HL-60/S4 (cell line): Measurements from ENCODE around the gene COX6A2.

Source experiments
- in situ Hi-C: fragments of 300-500 bp; cut with MboI; formaldehyde crosslinking; loops from 2 replicates; pipeline ENCODE4 v1.14.3; 2022; ENCODE audit warnings: low sequenced_read_pairs

The COX6A2 gene

DNA sequence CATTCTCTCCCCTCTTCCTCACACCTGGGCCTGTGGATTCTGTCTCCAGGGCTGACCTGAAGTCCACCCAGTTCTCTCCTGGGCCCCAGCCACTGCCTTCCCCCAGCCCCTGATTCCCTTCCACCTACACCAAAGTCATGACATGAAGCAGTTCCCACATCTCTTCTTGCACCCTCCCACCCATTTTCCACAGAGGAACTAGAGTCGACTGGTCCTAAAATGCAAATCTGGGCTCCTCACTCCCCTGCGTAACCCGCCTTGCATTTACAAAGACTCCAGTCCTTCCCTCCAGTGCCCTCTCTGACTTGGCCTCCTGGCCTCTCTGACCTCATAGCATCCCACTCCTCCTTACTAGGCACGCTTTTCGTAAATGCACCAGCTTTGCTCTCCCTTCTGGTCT is 14.8 kb downstream of the COX6A2 start:
- in situ Hi-C loops = no loop called here

DNA sequence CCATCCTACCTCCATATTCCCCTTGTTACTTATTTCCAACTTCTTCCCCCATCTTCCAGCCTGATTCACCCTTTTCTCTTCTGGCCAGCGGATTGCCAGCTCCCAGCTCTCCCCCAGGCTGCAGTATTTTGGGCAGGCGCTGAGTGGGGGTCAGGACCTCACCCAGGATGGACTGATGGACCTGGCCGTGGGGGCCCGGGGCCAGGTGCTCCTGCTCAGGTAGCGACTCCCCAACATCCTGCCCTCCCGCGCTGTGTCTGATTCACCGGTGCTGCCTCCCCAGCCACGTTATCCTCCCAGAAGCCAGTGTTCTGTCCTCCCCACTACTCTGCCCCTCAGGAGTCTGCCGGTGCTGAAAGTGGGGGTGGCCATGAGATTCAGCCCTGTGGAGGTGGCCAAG is 15.4 kb downstream of the COX6A2 start:
- in situ Hi-C loops = no loop called here

DNA sequence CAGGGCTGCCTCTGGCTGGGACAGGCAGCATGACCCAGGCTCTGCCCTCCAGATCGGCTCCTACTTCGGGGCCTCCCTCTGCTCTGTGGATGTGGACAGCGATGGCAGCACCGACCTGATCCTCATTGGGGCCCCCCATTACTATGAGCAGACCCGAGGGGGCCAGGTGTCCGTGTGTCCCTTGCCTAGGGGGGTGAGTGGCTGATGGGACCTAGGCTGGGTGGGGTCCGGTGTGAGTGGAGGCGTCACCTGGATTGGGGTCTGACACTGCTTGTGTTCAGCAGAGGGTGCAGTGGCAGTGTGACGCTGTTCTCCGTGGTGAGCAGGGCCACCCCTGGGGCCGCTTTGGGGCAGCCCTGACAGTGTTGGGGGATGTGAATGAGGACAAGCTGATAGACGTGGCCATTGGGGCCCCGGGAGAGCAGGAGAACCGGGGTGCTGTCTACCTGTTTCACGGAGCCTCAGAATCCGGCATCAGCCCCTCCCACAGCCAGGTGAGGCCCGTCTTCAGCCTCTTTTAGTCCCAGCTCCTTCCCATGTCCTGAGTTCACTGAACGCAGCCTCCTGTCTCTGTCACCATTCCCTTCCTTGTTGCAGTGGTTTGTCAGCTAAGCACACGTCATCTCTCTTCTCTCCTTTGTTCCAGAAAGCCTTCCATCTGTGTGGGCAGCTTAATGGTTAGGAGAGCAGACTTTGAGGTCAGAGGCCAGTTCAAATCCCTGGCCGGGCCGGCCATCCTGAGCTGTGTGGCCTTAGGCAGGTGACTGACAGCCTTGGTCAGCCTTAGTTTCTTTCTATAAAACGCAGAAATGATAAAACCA is 16.9 kb downstream of the COX6A2 start:
- in situ Hi-C loops = no loop called here

GRCh38 chr16:31410082-31410481 is 18.1 kb downstream of the COX6A2 start:
- in situ Hi-C loops = no loop called here

DNA sequence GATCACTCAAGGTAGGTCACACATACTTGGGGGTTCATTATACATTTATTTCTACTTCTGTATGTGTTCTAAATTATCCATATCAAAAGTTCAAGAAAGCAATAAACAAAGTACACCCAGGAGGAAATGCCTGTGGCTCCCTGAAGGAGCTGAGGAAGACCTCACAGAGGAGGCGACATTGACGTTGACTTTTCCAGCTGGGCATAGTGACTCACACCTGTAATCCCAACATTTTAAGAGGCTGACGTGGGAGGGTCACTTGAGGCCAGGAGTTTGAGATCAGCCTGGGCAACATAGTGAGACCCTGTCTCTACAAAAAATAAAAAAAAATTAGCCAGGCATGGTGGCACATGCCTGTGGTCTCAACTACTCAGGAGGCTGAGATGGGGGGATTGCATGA is 18.7 kb downstream of the COX6A2 start:
- in situ Hi-C loops = no loop called here

GRCh38 chr16:31407406-31407805 is 20.8 kb downstream of the COX6A2 start:
- in situ Hi-C loops = no loop called here

DNA sequence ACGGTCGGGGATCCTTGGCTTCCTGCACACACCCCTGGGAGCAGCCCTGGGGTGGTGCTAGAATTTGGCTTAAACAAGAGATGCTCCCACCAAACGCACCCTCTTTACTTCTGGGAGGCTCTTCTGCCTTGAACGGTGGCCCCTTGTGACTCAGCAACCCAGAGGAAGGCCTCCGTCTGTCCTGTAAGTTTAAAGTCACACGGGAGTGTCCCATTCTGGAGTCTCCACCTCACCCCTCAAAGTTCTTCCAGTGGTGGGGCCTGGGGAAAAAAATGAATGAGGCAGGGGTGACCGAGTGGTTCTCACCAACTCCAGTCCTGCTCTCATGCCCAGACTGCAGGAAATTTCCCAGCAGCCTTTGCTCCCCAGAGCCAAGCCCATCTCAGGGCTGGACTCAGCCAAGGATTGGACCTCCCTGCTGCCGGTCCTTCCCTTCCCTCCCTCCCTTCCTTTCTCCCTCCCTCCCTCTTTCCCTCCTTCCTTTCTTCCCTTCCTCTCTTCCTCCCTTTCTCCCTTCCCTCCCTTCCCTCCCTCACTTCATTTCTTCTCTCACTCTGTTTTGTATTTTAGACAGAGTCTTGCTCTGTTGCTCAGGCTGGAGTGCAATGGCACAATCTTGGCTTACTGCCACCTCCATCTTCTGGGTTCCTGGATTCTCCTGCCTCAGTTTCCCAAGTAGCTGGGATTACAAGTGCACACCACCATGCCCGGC is 23.7 kb downstream of the COX6A2 start:
- in situ Hi-C loops = no loop called here

GRCh38 chr16:31403590-31404352 is 24.4 kb downstream of the COX6A2 start:
- in situ Hi-C loops = no loop called here

DNA sequence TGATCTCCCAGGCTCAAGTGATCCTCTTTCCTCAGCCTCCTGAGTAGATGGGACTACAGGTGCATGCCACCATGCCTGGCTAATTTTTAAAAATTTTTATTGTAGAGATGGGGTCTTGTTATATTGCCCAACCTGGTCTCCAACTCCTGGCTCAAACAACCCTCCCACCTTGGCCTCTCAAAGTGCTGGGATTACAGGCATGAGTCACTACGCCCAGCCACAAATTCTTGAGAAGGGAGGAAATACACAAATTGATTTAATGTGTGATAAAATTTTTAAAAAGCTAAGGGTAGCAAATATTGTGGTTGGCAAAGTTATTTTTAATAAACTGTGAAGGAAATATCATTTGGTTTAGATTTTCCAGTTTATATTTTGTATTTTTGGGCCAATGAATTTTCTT is 25.5 kb downstream of the COX6A2 start:
- in situ Hi-C loops = no loop called here

DNA sequence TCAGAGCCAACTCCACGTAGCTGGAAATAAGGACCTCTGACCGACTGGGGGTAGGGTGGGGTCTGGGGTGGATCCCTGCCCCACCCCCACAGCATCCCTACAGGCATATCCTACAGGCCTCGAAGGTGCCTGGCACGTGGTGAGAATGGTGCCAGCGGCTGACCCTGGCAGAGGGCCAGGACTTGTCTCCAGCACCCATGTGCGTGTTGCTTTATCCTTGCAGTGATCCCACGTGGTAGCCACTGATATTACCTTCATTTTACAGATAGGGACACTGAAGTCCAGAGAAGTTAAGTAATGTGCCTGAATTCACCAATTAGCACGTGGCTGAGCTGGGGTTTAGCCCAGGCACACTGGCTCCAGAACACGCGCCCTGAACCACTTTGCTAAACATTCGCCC is 26.7 kb downstream of the COX6A2 start:
- in situ Hi-C loops = no loop called here

DNA sequence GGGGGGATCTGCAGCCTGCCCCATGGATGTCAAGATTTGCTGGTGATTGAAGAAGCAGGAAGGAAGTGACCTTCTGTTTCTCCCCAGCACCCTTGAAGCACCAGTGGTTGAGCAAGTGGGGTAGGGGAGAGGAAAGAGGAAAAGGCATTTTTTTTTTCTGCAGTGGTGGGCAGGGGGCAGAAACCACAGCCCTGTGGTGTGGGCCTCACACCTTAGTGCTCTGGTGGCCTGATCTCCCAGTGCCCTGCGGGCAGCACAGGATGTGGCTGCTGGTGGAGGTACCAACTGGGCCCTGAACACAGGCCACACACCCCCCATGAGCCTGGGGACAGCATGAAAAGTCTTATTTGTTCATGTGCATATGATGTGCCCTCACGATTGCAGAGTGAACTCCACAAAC is 28.0 kb downstream of the COX6A2 start:
- in situ Hi-C loops = no loop called here

DNA sequence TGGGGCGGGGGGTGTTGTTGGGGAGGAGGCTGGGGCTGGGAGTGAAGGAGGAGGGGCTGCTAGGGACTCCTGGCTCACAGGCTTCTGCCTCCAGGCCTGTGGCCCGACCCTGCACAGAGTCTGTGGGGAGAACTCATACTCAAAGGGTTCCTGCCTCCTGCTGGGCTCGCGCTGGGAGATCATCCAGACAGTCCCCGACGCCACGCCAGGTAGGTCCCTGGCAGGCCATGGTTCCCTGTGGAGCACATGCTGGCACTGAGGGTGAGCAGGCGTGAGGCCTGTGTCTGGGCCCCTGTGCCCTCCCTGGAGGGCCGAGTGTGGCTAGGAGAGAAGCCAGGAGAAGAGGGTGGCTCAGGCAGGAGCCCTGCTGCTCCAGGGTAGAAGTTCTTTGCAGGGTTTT is 30.5 kb downstream of the COX6A2 start:
- in situ Hi-C loops = no loop called here

GRCh38 chr16:31397096-31397660 is 31.0 kb downstream of the COX6A2 start:
- in situ Hi-C loops = no loop called here

DNA sequence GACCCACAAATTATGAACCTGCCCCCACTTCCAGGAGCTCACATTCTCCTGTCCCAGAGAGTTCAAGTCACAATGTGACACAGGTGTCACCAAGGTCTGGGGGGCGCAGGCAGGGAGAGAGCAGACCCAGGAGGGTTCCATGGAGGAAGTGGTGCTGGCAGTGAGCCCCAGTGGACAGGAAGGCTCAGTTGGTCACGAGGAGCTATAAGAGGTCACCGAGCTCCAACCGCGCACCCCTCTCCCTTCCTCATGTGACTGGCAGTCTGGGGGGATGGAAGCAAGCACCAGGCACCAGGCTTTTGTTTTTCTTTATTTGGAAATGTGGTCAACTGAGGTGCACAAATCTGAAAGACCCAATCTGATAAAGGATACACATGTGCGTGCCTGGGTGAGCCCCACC is 32.5 kb downstream of the COX6A2 start:
- in situ Hi-C loops = no loop called here

- in situ Hi-C loops = no loop called here
Observed at GRCh38 chr16:31393056-31393455, 35.1 kb downstream of the COX6A2 start, which contains the start of gene ITGAD. Gene ITGAD, plus strand, starts transcription at chr16:31393335. Its CDS starts 26 bp downstream, at chr16:31393361.

DNA sequence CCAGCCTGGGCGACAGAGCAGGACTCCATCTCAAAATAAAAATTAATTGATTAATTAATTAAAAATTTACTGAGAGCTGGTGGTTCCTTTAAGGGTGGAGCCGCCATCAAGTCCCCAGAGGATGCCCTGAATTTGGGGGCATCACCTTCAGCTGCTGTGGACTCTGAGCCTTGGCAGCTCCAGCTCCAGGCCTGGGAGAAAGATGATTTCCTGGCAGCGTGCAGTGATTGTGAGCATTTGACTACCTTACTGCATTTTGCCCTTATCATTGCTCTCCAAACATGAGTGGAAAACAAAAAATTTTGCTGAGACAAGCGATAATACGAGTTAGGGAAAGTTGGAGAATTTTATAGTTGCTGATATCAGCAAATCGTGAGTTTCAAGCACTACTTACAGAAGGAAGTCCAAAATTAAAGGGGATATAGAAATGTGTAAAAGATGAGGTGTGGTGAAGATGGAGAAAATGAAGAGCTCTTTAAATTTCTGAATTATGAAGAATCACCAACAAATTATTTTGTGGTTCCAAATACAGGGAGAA is 37.6 kb downstream of the COX6A2 start:
- in situ Hi-C loops = no loop called here

- in situ Hi-C loops = loop anchor here (10.0 kb wide), 2 partner anchors 64 to 184 kb away; partner anchors contain the start of gene PYCARD
Observed at GRCh38 chr16:31388535-31388934, 39.6 kb downstream of the COX6A2 start.

- in situ Hi-C loops = loop anchor here (10.0 kb wide), 2 partner anchors 62 to 182 kb away; partner anchors contain the start of gene PYCARD
Observed at GRCh38 chr16:31386157-31386984, 41.8 kb downstream of the COX6A2 start.

DNA sequence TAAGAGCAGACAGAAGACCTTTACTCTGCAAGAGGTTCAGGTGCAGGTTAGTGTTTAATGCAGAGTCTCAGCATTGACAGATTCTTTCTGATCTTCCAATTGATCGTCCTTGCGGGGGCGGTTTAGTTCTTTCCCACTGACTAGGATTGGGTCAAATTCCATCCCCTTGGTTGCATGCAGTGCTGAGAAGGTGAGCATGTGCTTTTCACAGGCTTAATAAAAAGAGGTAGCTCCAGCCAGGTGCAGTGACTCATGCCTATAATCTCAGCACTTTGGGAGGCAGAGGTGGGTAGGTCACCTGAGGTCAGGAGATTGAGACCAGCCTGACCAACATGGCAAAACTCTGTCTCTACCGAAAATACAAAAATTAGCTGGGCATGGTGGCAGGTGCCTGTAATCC is 42.5 kb downstream of the COX6A2 start:
- in situ Hi-C loops = loop anchor here (10.0 kb wide), 2 partner anchors 61 to 181 kb away; partner anchors contain the start of gene PYCARD
